ENCODE measurements around the gene ACAA1.
A peak's percentile ranks its signal among the peaks of the same experiment; 100 is the strongest.

The ACAA1 gene

GRCh38 chr3:38117748-38118420 is 19.0 kb downstream of the ACAA1 start:
- DNase-seq = peak; percentile 8

GRCh38 chr3:38117163-38117716 is 19.7 kb downstream of the ACAA1 start:
- no peak for DNase-seq

- no peak for DNase-seq
Observed at GRCh38 chr3:38116471-38117162, 20.3 kb downstream of the ACAA1 start.

- DNase-seq = no peak
Observed at GRCh38 chr3:38115645-38116427, 21.1 kb downstream of the ACAA1 start.

- no peak for DNase-seq
Observed at GRCh38 chr3:38114875-38115644, 21.9 kb downstream of the ACAA1 start.

- DNase-seq = no peak
Observed at GRCh38 chr3:38114052-38114874, 22.7 kb downstream of the ACAA1 start.

GRCh38 chr3:38112378-38112761 is 24.6 kb downstream of the ACAA1 start:
- DNase-seq = no peak

- DNase-seq = no peak
Observed at GRCh38 chr3:38111696-38112377, 25.1 kb downstream of the ACAA1 start.

- no peak for DNase-seq
Observed at GRCh38 chr3:38111201-38111600, 25.7 kb downstream of the ACAA1 start.

GRCh38 chr3:38110314-38111050 is 26.4 kb downstream of the ACAA1 start:
- DNase-seq = no peak

GRCh38 chr3:38109580-38110313 is 27.2 kb downstream of the ACAA1 start:
- DNase-seq = no peak

- no peak for DNase-seq
Observed at GRCh38 chr3:38108649-38109579, 28.0 kb downstream of the ACAA1 start.

- no peak for DNase-seq
Observed at GRCh38 chr3:38107911-38108648, 28.8 kb downstream of the ACAA1 start.

GRCh38 chr3:38105525-38105924 is 31.4 kb downstream of the ACAA1 start:
- no peak for DNase-seq

GRCh38 chr3:38102444-38102814 is 34.5 kb downstream of the ACAA1 start:
- no peak for DNase-seq

GRCh38 chr3:38101811-38102443 is 35.0 kb downstream of the ACAA1 start:
- no peak for DNase-seq

- no peak for DNase-seq
Observed at GRCh38 chr3:38100498-38100897, 36.4 kb downstream of the ACAA1 start.

Data from SHP77 treated with DMSO at 0.1 percent for 48 hours (cell line).